HG03135 (cell line): Measurements from ENCODE around the gene AHDC1.

Source experiments
- ATAC-seq: cut with Tn5 transposase; IDR thresholded peaks from one replicate; pipeline ENCODE4 v1.9.1; 2021; ENCODE audit warnings: mild to moderate bottlenecking, moderate library complexity; ENCODE audit not compliant: unreplicated experiment

Gene AHDC1

DNA sequence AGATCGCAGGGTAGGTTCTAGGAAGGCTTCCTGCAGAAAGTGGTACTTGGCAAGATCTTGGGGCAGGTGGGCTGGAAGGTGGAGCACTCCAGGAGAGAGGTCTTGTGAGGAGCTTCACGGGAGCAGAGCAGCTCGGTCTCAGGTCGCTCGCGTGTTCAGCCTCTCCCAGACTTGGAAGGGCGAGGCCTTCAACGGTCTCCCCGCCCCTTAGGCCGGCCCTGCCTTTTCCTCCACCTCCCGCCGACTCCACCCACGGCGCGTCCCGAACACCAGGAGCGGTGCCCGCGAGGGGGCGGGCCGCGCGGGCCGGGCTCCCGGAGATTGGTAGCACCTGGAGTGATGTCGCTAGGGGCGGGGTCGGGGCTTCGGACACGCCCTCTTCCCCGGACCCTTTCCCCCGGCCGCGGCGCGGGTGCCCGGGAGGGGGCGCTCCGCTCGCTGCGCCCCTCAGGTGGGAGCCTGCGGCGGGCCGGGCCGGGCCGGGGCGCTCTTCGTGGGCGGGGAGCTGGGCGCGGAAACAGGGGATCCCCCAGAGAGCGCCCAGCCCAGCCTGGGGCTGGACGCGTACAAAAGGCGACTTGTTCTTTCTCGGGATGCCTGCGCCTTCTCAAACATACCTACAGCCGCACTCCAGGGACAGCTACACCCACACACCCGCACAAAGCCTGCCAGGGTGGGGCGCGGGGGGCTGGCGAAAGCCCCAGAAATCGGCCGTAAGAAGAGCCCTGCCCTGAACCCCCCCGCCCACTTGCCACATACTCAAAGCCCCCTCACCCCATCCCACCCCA is 35.5 kb downstream of the AHDC1 start:
- ATAC-seq: peak; percentile 83

DNA sequence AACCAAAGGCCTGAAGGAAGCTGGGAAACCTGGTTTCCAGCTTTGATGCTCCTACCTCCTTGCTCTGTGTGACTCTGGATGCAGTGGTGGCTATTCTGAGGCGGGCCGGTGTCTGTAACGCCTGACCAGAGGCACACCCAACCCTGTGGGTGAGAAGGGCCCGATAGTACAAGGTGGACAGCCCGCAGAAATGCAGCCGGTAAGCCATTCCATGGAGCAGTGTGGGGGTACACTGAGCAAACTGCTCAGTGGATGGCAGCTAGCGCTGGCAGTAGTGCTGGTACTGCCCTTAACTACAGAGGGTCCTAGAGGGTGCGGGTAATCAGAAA is 36.0 kb downstream of the AHDC1 start:
- no peak for ATAC-seq

DNA sequence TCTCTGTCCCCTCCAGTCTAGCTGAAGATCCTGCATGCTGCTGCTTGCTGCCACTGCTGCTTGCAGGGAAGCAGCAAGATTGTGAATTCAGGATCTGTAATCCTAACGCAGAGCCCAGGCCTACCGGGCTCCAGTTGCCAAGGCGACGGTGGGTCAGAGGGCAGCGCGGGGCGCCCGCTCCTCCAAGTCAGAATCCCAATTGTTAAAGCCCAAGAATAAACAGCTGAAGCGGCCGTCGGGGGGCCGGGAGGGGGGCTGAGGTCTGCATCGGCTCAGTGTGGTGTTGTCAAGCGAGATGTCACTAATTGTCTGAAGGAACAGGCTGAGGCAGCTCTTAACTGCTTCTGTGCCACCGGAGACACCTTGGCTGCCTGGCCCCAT is 36.8 kb downstream of the AHDC1 start:
- ATAC-seq: no peak

DNA sequence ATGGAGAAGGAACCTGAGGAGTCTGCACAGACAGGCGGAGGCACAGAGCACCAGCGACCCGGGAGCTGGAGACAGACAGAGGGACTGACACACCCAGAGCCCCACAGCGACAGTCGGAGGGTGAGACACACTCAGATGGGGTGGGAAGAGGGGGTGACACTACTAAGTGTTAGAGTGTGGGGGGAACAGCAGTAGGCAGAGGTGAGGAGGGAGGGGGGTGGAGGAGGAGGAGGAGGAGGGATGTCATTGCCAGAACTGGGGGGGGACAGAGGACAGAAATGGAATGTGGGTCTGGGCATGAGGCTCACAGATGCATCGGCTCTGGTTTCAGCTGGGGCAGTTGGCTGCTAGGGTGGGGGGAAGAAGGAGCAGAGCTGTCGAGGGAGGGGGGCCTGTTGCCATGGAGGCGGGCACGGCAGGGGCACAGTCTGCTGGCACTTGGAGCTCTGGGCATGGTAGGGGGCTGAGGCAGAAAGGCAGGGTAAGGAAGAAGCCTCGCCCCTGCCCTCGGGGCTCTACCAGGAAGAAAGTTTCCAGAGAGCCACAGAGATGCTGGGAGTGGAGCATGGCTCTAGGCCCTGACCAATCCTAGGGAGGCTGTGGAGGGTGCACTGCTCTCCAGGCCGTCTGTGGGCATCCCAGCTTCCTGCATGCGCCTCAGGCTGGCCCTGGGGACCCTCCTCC is 37.3 kb downstream of the AHDC1 start:
- no peak for ATAC-seq

DNA sequence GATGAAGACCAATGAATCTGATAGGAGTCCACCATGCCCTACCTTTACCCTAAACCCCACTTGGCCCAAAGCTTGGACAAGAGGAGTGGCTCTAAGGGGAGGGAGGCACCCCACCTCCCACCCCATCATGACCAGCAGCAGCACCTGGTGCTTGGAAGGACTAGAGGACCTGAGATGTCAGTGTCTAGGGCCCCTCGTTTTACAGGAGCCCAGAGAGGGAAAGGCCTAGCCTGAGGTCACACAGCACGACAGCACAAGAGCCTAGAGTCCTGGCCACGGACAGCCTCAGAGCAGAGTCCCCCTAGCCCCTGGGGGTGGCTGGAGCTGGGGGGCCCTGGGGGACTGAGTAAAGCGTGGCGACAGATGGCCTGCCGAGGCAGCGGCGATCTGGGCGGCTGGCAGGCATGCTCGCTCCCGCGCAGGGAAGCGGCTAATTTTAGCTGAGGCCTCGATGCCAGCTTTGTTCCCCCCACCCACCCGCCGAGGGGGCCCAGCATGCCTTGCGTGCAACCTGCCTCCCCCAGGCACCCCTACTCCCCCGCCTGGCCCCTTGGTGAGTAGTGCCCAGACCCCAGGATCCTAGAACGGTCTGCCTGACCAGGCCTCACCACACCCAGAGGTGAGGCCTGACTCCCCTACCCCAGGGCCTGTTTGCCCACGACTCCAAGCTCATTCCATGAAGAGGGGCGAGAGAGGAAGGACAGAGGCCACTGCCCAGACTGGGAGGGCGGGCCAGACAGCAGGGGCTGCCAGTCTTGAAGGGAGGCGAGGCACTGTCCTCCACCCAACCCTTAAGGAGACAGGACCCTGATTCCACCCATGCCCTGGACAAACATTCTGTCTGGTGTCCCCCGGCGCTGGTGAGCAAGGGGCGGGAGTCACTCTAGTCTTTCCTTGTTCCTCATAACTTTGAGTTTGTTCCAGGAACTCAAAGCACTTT is 39.0 kb downstream of the AHDC1 start:
- no peak for ATAC-seq

DNA sequence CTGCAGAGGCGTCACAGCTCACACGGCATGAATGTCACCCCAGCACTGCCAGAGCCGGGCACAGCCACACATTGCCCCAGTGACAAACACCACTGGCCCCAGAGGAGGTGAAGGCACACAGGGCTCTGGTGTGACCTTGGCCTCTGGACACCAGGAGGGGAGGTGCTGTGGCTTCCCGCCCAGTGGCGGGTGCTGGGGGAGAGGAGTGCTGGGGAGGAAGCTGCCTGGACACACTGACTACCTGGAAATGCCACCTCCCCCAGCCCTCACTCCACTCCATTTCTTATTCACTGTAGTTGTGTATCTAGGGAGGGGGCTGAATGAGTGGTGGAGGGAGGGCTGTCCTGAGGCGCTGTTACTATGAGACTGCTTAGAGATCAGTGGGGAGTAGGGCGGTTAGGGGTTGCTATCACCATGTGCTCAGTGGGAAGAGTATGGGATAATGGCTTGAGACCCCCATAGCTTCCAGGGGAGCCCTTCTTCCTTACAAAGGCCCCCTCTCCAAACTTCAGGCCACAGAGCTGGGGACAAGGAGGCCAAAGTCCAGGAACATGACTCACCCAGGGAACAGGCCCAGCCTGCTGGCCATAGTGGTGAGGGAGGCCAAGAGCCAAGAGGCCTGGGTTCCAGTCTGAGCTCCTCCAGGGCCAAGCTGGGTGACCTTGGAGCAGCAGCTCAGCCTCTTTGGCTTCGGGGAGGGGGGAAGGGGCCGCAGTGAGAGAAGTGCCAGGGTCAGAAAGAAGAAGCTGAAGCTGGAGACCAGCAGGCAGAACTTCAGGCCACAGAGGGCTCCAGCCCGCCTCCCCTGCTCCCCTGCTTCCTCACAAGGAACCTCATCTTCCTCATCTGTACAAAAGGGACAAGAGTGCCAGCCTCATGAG is 40.1 kb downstream of the AHDC1 start:
- ATAC-seq: no peak

DNA sequence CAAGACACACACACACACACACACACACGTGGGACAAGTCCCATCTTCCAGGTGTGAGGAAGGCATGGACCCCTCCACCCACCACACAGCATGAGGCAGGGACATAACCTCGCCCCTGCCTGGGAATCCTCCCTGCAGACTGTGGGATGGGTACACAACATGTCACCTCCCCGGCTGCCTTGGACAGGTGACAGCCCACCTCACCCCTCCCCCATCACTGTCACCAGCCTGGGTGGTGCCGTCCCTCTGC is 40.7 kb downstream of the AHDC1 start:
- ATAC-seq: no peak

DNA sequence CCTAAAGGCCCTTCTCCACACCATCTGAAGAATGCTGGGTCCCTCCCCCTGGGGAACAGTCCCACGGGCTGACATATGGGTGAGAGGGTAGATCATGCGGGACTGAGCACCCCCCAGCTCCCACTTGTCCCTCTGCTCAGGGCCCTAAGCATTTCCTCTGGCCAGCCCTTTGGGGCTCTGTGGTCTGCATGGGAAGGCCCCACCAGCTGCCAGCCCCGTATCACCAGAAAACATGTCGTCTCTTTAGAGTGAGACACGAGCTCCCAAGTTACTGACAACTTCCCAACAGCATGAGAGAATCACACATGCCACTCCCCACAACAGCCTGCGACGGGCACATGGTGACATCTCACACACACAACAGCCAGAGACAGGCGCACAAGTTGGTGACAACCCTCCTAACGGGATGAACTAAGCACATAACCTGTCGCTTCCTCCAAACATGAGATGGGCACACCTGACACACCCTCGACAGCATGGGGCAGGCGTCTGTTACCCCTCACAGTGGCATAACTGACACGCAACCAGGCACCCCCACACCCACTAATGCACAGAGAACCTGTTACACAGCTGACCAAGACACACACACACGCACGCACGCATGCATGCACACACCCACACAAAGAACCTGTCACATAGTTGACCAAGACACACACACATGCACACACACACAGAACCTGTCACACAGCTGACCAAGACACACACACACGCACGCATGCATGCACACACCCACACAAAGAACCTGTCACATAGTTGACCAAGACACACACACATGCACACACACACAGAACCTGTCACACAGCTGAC is 41.2 kb downstream of the AHDC1 start:
- no peak for ATAC-seq

DNA sequence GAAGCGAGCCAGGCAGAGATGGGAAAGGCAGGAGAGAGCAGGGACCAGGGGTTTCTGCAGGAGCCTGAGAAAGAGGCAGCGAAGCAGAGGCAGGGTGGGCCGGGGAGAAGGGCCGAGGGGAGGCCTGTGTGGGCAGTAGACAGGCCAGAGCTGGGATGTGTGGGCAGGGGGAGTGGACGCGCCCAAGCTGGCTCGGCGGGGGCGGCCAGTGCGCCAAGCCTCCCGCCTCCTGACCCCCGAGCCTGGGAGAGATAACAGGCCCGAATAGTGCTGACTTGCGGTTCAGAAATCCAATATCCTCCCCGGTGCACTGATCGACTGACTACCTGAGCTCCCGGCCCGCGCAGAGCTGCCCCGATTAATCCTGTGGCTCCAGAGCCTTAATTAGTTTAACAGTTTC is 41.9 kb downstream of the AHDC1 start:
- no peak for ATAC-seq

DNA sequence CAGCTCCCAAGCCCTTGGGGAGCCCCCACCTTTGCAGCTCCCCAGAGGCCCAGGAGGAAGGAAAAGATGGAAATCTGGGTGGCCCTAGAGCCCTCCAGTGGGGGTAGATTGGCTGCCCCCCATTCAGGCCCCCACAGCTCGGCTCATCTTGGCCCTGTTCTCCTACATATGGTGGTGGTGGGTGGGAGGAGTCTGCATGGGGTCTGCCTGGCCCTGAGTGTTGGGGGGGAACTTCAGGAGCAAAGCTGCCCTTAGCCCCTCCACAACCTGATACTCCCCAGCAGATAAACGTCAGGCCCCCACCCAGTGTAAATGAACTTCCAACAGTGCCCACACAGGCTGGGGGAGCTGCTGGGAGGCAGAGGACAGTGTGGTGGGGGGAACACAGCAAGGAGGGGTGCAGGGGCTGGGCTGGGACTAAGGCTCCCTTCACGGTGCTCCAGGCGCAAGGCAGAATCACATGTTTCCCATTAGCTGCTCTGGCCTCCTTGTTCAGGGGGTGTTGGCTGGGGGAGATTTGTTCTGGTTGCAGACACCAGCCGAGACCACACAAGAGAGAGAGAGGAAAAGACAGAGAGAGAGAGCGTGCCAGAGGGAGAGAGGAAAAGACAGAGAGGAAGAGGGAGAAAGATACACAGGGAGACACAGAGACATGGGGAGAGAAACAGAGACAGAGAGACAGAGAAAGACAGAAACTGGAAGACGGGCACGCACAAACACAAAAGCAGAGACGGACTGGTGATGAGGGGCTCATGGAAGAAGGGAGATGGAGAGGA is 42.6 kb downstream of the AHDC1 start:
- ATAC-seq: no peak

DNA sequence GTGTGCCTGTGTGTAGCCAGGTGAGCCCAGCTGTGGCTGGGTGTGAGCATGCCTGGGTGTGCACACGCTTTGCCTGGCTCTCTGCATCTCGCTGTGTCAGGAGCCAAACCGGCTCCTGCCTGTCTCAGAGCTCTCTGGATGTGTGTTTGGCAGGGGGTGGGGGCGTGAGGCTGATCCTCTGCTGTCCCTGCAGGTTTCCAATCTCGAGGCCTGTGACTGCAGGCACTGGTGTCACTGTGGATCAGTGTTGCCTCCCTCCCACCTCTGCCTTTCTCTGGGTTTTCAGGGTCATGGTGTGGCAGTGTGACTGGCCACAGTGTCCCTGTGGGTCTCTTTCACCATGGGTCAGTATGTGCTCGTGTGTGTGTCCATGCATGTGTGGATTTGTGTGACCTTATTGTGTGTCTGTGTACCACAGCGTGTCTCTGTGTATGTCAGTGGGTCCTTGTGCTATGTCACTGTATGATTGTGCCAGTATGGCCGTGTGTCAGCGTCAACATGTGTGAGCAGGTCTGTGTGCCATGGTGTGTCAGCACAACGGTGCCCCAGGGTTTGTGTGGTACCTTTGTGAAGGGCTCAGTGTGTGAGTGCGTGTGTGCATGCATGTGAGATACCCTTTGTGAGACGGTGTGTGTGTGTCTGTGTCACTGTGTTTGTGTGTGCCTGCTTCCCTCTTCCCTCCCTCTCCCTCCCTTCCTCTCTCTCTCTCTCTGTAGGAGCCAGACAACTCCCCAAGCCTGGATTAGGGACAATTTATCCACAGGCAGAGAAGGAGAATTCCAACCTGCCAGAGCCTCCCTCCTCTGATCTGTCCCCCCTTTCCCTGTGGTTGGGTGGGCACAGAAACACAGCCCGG is 43.4 kb downstream of the AHDC1 start:
- ATAC-seq: no peak

DNA sequence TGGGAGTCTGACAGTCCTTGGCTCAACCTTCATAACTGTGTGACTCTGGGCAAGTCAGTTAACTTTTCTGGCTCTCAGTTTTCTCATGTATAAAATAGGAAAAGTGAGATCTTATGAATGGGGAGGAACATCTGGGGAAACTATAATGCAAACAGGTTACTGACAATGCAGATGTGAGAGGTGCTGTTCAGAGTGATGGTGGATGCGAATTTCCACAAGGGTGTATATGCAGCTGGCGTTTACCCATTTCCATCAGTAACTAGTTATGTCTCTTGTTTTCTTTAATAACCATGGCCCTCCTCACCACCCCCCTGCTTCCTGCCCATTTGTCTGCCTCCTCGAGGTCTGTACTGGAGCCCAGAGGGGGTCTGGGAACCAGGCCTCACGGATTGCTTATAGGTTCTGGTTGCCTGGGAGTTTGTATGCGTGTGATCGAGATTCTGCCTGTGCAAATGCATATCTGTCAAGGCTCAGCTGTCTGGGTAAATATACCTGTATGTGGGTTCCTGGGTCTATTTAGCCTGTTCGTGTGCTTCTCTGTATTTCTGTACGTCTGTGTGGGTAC is 44.4 kb downstream of the AHDC1 start:
- ATAC-seq: no peak

DNA sequence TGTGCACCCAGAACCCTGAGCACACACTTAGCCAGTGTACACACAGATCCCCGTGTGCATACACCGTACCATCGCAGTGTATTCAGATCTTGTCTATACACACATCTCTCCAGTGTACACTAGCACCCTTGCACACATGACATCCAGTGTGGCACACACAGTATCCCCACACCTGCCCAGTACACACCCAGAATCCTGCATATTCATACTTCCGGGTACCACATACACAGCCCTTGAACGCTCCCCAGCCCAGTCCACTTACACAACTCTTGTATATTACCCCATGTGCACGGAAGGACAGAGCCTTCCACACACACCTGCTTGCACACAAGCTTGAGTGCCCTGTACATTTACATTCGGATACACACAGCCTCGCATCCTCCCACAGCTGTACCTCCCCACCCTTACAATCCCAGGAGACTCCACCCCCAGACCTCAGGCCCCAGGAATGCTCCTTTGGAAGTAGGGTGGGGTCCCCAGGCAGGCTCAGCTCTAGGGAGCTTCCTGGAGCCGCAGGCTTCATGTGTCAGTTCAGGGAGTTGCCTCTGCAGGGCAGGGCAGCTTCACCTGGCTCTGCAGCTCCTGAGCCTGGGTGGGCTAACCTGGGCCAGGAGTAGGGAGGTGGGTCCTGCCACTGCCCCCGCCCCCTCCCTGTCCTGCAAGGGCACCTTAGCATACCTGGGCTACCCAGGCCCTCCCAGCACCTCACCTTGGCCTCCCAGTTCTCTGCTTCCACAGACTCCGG is 46.2 kb downstream of the AHDC1 start:
- ATAC-seq: no peak

DNA sequence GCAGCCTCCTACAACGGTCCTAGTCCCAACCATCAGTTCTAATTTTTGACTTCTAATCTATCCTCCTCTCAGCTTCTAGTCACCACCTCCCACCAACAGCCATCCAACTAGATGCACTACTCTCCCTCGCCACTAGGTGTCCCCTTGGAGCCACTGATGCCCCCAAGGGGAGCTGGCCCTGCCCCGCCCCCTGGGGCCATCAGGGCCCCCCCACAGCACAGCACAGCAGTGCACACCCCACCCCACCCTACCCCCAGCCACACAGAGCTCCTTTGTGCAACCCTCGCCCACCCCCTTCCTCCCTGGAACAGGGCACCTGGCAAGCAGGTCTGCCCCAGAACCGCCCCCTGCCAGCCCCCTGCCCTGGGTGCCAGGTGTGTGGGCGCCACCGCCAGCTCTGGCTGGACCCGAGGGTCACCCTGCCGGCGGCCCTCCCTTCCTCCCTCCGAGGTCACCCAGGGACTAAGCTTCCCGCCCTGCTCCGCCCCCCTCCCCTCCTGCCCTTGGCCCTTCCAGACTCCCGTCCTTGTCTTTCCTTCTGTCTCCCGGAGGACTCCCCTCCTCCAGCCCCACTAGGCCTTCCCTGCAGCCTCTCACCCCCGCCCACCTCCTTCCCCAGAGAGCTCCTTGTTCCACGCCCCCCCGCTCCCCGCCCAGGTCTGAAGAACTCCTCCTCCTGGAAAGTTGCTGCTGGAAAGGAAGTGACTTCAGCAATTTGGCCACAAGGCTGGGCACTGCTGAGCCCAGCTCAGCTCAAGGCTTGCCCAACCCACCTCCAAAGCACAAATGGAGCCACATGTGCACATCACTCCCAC is 47.0 kb downstream of the AHDC1 start:
- ATAC-seq: no peak

DNA sequence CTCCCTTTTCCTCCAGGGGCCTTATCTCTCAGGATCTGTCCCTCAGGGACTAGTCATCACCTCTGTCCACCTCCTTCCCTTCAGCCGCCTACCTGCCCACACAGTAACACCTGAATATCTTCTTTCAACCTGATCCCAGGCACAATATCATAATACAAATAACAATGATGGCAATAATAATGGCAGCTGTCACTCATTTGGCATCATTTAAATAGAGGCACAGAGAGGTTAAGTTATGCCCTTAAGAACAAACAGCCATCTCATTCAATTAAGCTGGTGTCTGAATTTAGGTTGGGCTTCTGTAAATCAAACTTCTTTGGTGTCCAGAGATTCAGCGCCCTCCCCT is 47.5 kb downstream of the AHDC1 start:
- no peak for ATAC-seq

DNA sequence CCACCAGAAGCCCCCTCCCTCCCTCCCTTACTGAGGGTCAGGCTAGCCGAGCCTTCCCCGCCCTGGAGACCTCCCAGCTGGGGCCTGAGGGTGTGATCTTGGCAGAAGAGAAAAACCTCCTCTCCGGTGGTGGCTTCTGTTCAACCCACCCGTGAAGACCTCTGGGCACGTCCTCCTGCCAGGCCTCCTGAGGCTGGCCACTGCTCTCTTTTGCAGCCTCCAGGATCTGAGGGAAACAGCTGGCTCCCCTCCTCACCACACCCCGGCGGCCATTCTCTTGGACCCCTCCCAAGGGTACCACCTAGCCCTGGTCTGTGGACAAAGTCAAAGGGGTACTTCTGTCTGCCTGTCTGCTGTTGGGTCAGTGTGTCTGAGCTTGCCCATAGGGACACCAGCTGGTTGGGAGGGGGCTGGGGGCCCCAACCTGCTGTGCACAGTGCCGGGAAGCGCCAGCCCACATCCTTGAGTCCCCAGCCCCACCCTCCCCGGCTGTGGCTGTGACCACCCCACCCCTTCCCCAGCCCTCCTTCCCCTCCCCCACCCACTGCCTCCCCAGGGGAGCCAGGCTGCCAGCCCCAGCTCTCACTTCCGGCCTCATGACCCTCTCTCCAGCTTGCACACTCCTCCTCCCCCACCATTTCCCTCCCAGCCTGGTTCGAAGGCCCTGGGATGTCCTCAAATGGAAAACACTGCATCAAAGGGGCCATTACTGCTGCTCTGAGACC is 48.1 kb downstream of the AHDC1 start:
- no peak for ATAC-seq
